HG03439 (cell line): Measurements from ENCODE around the gene MLLT10.

Experiments used
- ATAC-seq: cut with Tn5 transposase; IDR thresholded peaks from one replicate; pipeline ENCODE4 v1.9.1; 2021; ENCODE audit warnings: mild to moderate bottlenecking, moderate library complexity; ENCODE audit not compliant: unreplicated experiment

MLLT10 gene

GRCh38 chr10:21501091-21501490 is 32.9 kb upstream of the MLLT10 start:
- no peak for ATAC-seq

DNA sequence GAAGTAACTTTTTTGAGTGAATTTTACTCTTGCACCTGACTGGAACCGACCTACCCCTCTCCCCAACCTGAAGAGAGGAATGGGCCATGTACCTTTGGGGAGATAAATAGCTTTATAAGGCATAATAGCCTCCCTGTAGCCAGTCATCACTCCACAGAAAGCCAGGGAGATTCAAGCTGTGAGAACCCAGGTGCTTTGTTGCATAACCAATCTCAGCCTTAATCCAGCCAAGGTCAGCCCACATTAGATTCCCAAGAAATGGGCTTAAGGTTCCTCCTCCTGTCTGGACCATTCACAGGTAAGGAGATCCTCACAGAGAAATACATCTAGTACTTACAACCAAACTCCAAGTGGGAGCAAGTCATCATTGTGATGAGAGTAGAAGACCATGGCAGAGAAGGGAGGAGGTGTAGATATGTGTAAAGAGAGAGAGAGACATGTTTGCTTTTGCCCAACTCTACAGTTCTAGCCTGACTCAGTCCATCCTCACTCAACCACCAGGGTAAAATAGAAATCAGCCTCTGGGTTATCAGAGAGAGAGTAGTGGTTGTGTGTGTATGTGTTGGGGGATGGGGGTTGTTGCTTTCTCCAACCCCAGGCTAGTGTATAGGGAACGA is 32.2 kb upstream of the MLLT10 start:
- no peak for ATAC-seq

DNA sequence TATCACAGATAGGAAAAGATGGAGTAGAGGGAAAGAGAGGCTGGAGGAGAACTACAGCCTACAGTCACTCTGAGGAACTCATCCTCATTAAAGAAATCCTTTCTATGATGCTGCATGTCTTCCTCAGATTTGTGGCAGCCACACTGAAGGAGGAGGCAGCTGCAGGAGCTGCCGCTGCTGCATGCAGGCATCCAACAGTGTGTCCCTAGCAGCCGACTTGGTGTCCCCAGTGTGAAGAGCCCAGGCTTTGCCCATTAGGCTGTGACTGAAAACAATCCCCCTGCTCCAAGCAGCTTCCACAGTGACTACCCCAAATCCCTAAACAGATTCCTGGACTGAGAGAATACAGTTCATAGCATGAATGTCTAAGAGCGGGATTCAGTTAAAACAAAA is 31.7 kb upstream of the MLLT10 start:
- no peak for ATAC-seq

GRCh38 chr10:21503542-21503941 is 30.5 kb upstream of the MLLT10 start:
- ATAC-seq, result no peak

- ATAC-seq, result no peak
Observed at GRCh38 chr10:21505711-21506278, 28.2 kb upstream of the MLLT10 start.

DNA sequence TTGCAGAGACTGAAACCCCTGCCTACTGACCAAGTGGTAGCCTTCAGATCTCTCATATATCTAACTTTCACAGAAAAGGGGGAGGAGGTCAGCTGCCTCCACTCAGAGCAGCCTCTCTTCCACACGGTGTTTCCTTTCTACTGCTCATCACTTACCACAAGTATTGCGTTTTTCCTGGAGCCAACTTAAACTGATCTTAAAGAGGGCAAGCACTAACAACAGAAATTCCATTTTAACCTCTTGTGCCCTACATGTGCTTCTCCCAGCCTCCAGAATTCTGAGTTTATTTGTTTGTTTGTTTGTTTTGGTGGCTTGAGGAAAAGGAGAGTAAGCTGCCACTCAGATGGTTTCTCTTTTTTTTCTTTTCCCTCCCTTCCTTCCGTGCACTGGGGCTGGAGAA is 27.7 kb upstream of the MLLT10 start:
- ATAC-seq, result no peak

DNA sequence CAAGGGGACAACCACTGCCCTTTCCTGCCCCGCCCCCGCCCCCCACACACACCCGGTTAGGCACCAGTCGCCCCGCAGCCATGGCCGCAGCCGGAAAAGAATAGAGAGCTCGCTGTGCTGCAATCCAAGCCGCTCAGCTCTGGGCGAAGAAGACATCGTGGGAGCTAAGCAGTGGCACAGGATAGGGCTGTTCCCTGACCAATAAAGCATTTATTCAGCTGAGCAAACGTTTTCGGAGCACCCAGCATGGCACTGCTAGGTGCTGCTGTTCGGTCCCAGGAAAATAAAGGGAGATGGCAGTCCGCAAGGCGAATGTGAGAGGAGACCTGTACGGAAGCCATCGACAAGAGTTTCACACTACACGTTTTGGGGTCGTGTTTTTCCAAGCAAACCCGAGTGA is 26.9 kb upstream of the MLLT10 start:
- ATAC-seq, result no peak

DNA sequence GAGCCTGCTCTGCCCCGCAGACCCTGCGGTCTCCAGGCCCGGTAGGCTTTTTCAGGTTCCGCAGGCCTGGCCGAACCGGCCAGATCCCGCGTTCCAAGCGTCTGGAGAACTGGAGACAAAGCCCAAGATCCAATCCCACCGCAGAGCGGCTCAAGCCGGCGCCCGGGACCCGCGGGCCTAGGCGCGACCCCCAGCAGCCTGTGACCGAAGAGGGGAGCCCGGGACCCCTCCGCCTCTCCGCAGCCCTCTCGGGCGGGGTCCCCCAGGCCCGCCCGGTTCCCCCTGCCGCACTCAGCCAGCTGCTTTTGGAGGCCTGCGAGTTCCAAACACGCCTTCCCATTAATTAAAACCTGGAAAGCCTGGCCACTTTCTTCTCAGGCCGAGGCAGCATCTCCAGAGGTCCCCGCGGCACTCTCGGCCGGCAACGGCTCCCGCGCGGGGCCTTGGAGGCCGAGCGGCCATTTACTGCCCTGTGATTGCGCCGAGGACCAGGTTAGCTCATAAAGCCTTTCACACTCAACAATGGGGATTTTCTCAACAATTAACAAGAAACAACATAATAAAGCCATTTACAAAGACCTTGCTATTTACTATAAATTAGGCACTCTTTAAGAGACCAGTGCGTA is 25.2 kb upstream of the MLLT10 start:
- ATAC-seq, result no peak

GRCh38 chr10:21509341-21510240 is 24.4 kb upstream of the MLLT10 start:
- no peak for ATAC-seq

DNA sequence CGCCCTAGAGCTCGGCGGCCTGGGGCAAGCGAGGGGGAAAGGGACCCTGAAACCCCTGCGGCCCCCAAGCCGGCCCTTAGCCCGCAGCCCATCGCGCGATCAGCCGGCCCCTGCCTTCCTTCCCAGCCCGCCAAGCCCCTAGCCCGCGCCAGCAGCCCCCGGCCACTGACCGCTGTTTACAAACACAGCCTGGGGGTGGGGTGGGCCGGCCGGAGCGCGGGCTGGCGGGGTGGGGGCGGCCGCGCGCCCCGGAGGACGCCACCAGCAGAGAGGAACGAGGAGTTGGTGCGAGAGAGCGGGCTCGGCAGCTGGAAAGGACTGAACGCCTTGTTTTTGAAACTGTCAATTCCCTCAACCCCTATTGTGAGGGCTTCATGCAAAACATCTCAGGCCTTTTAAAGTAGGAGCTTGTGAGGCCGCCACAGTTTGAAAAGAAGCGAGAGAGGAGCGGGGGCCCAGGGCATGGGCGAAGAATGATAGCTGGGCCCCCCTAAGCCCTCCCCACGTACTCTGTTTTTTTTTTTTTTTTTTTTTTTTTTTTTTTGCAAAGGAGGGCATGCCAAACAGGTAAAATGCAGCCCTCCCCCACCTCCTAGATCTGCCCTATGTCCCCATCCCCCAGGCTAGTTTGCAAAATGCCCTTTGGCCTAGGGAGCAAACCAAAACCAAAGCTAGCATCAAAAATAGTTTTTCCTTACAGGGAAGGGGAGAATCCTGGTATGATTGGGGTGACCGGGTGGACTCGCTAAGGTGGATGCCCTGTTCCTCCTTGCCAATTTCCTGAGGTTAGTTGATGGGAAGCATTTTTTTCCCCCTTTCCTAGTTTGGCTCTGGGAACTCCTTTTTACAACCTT is 23.6 kb upstream of the MLLT10 start:
- ATAC-seq, result no peak

DNA sequence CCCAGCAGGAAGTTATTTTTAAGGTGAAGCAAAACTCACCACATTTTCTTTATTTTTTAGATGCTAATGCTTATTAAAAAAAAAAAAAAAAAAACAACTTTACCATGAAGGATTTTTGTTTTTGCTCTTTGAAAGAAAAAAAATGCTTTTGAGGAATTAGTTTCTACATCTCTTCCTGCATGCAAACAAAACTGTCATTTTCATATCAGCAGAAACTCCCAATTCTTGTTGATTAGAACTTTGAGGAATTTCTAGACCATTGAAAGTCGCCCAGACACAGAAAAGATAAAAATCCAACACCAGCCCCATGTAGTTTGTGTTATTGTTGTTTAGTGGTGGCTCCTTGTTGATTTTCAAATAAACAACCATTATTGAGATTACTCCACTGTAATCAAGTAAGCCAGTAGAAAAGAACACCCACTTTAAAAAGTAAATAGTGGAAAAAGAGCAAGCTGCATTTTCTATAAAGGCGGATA is 22.9 kb upstream of the MLLT10 start:
- no peak for ATAC-seq

- ATAC-seq, result no peak
Observed at GRCh38 chr10:21511946-21512572, 22.0 kb upstream of the MLLT10 start.

- ATAC-seq, result no peak
Observed at GRCh38 chr10:21512573-21513404, 21.2 kb upstream of the MLLT10 start.

DNA sequence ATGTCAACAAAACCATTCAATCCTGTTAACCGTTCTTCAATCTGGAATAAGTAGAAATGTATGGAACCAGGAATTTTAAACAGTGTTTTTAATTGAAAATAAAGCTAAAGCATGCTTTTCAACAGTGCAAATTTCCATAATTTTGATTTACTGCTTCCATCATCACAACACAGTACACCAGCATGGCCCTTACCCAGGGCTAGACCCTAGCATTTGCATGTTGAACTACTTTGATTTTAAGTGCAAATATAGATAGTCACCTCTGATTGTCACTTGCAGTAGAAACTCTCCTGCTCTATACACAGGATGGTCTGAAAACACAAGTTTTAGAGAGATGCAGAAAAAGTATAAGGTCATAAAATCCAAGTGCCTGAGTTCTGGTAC is 20.6 kb upstream of the MLLT10 start:
- no peak for ATAC-seq

DNA sequence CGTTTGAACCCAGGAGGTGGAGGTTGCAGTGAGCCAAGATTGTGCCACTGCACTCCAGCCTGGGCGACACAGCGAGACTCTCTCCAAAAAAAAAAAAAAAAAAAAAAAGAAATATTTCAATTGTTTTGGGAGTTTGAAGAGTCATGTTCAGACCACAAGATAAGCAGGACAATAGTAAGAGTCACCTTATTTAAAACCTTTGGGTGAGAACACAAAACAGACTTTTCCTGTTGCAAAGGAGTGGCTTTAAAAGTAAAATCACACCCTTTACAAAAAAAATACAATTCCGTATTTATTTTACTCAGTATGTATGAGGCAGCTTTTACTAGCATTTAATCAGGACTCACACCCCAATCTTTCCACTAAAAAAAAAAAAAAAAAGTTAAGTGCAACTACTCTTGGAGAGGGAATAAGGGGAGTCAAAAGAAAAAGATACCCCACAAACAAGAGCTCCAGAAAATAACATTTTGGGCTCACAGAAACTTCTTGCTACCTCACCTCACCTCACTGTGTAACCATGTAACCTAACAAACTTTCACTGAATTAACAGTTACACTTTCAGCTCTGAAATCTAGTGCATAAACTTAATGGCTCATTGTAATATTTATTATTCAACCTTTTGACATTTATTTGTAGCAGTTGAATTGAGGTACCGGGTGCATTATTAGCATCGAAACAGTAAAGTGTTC is 19.8 kb upstream of the MLLT10 start:
- ATAC-seq, result no peak

- ATAC-seq, result no peak
Observed at GRCh38 chr10:21514818-21515351, 19.1 kb upstream of the MLLT10 start.

- ATAC-seq, result no peak
Observed at GRCh38 chr10:21515361-21516241, 18.4 kb upstream of the MLLT10 start.
